GM20000 (cell line): ENCODE results near the gene GUCA2B.

Experiments used
- DNase-seq: peaks from one replicate; pipeline ENCODE4 v3.0.0; 2012; ENCODE audit warnings: low spot score
- TF ChIP-seq, protein P1 (sequence below): IDR thresholded peaks from 2 replicates; pipeline ENCODE4 v1.5.1; 2012; ENCODE audit warnings: mild to moderate bottlenecking, control low read depth; ENCODE audit errors: extremely low read depth, missing control alignments

Gene GUCA2B

GRCh38 chr1:42122408-42122807, 30.8 kb upstream of the GUCA2B start:
- no peak for DNase-seq
- TF ChIP-seq, protein P1, sequence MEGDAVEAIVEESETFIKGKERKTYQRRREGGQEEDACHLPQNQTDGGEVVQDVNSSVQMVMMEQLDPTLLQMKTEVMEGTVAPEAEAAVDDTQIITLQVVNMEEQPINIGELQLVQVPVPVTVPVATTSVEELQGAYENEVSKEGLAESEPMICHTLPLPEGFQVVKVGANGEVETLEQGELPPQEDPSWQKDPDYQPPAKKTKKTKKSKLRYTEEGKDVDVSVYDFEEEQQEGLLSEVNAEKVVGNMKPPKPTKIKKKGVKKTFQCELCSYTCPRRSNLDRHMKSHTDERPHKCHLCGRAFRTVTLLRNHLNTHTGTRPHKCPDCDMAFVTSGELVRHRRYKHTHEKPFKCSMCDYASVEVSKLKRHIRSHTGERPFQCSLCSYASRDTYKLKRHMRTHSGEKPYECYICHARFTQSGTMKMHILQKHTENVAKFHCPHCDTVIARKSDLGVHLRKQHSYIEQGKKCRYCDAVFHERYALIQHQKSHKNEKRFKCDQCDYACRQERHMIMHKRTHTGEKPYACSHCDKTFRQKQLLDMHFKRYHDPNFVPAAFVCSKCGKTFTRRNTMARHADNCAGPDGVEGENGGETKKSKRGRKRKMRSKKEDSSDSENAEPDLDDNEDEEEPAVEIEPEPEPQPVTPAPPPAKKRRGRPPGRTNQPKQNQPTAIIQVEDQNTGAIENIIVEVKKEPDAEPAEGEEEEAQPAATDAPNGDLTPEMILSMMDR, result no peak

- TF ChIP-seq, protein P1, result no peak
- no peak for DNase-seq
Measured at GRCh38 chr1:42125552-42125951, 27.7 kb upstream of the GUCA2B start.

- no peak for DNase-seq
Measured at GRCh38 chr1:42127767-42128166, 25.4 kb upstream of the GUCA2B start.

GRCh38 chr1:42128499-42128898, 24.7 kb upstream of the GUCA2B start:
- DNase-seq, result no peak
- TF ChIP-seq, protein P1, result no peak

More at GRCh38 chr1:42127767-42128166, 25.4 kb upstream of the GUCA2B start:
- TF ChIP-seq, protein P1, result no peak

DNA sequence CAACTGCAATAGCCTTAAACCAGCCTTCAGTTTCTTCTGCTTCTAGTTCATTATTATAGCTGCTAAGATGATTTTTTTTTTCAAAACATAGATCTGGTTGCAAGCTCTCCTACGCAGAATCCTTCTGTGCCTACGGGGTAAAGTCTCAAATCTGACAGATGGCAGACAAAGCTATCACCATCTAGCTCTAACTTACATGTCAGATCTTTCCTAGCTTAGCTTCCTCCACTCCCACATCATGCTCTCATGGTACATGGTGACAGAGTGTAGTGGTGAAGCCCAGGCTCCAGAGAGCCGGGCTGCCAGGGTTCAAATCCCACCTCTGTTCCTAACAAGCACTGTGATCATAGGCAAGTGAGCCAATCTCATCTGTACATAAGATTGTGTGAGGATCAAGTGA, 24.2 kb upstream of the GUCA2B start:
- DNase-seq, result no peak
- TF ChIP-seq, protein P1, result no peak

DNA sequence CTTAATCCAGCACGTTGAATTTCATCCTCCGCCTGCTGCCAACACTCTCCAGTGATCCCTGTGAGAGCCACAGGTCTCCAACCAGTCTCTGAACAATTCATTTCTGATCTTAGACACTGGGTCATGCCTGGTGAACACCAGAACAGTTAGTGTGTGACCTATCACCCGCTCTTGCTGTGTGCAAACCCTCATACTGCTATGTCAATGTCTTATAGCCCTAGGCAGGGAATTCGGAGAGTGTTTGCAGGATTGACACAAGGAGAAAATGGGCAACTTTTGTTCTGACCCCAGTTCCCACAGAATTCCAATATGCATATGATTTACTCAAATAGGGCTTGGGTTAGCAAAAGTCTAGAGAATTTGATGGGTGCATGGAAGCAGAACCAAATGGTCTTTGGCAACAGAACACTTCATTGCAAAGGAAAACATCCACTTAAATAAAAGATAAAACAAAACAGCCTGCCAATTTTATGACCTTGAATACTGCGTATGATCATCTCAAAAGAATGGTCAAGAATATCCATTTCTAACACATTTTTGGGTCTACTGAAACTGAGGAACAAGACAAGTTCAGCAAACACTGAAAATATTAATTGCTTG, 23.0 kb upstream of the GUCA2B start:
- TF ChIP-seq, protein P1, result no peak
- DNase-seq, result no peak

DNA sequence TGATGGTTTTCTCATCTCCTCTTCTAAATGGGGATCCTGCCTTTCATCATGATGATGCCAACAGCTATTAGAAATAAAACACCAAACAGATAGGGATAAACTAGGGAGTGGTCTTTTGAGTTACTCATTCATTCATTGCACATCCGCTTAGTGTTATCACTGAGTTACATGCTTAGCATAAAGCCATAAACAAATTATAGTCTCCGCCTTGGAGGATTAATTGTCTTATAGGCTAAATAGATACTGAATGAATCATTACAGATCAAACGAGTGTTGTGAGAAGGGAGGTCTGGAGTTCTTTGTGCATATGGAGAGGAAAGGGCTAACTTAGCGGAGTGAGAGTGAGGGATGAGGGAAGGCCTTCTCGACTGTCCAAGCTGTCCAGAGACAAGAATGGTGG, 19.8 kb upstream of the GUCA2B start:
- TF ChIP-seq, protein P1, result no peak
- DNase-seq, result no peak
